GM19468 (cell line): Measurements from ENCODE around the gene SLC39A6.
"Not testable (repeated sequence)": the region's sequence is repeated elsewhere in the genome, so short reads cannot be mapped to it uniquely, and the experiment has no call there.

Experiments
- ATAC-seq: cut with Tn5 transposase; IDR thresholded peaks from one replicate; pipeline ENCODE4 v1.9.1; 2021; ENCODE audit warnings: mild to moderate bottlenecking, moderate library complexity, moderate number of reproducible peaks; ENCODE audit not compliant: unreplicated experiment; ENCODE audit errors: extremely low read depth

The SLC39A6 gene

GRCh38 chr18:36142751-36143150, 13.6 kb upstream of the SLC39A6 start:
- ATAC-seq, result no peak

GRCh38 chr18:36141576-36141975, 12.4 kb upstream of the SLC39A6 start:
- no peak for ATAC-seq

DNA sequence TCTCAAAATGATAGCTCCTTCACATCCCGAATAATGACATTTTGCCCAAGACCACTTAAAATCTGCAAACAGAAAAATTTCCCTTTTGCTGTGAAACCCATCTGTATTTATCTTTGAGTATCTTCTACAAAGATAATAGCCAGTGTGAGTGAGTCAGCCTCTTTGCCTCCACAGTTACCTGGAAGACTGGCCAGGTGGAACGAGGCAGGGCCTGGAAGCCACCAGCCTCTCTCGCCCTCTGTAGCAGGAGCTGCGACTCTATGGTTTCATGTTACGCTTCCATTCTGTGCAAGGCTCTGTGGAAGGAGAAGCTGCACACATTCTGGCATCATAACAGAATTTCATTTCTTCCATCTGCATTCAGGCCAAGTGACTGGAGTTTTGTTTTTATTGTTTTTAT, 10.1 kb upstream of the SLC39A6 start:
- ATAC-seq, result no peak

DNA sequence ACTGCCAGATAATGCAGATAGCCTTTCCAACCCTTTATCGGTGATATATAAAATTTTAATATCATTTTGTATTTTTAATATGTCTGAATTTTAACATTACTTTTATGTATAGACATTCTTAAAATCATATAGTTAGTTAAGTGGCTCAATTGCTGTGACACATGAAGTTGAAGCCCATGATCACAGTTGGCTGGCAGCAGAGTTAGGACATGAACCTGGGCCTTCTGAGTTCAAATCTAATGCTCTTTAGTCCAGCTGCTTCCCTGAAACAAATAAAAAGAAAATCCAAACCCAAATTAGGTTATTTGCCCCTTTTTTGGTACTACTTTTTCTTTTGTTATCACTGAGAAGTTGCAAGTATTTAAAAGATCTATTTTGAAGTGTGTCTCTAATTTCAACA, 6.1 kb upstream of the SLC39A6 start:
- no peak for ATAC-seq

- no peak for ATAC-seq
Measured at GRCh38 chr18:36132756-36133155, 3.6 kb upstream of the SLC39A6 start.

- no peak for ATAC-seq
Measured at GRCh38 chr18:36131692-36132483, 2.7 kb upstream of the SLC39A6 start.

DNA sequence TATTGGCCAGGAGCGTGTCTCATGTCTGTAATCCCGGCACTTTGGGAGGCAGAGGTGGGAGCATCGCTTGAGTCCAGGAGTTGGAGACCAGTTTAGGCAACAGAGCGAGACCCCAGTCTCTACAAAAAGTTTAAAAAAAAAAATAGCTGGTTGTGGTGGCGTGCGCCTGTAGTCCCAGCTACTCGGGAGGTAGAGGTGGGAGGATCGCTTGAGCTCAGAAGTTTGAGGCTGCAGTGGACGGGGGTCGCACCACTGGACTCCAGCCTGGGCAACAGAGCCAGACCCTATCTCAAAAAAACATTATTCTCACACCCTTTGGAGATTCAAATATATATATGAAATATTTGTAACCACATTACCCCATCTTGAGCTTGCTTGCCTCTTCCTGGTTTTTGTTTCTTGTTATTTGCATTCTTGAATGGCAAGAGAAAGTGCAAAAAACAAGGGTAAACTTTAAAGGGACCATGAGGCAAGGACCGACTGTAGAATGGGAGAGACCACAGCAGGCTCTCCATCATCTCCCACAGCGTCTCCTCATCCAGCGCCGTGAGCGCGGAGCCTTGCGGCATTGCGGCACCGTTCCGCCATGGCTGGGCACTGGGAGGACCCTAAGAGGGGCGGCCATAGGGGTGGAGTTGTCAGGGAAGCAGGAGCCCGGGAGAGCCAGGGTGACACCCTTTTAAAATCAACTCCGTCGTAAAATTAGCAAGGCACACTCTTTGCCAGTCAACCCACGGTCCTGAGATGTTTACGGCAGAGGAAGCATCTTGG, 1.9 kb upstream of the SLC39A6 start:
- ATAC-seq, result no peak

DNA sequence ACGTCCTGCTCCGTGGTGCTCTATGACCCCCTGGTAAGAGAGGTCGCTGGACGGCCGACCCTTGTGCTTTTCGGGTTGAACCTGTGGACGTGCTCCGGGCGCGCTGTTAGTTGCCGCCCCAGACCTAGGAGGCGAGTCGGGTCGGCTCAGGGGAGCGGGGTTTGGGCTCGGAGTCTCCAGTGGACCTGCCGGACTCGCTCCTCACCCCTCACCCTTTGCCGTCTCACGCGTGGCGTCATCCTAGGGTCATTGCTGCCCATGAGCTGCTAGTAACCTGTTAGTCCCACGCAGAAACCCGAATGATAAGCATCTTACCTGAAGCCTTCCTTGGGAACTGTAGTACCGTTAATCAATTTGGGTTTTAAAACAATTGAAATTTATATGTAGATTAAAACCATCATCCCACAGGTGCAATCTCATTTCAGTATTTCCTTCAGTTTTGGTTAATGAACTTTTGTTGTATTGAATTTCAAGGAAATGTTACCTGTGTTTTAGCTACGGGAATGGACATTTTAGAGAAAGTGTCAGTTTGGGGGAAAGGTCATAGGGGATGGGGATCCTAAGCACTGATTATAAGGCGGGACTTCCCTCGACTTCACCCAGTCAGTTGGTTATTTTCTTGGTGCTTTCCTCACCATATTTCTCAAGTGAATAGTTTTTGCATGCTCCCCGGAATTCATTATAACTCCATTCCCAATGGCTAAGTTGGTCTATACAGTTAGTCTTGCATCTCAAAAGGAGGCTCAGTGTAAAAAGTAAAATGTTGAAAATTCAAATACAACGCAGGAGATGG, 1.1 kb upstream of the SLC39A6 start:
- ATAC-seq, result no peak

GRCh38 chr18:36128907-36129299, 237 bp downstream of the SLC39A6 start:
- ATAC-seq, result no peak

GRCh38 chr18:36128530-36128870, 640 bp downstream of the SLC39A6 start:
- no peak for ATAC-seq

DNA sequence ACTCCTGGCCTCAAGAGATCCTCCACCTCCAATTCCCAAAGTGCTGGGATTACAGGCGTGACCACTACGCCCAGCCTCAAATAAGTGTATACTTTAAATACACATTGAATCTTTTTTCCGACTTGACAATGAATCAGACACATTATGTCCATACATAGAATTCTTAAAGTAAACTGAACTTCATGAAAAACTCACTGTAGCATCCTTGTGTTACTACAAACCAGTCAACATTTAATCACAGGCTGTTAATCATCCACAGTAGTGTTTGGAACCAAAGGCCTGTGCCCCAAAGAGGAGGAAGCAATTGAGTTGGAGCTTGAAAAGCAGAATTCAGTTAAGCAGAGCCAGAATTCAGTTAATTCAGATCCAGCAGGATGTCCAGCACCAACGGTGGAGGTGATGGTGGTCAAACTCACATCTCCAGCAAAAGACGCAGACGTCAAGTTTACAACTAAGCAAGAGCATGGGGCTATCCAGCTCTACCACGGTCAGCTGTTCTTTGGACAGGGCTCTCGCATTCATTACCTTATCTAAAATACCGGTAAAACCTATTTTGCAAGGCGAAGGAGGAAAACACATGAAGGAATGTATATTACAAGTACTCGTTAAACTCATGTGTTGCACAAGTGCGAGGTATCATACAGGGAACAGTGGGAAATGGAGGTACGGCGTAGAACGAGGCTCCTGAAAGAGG, 1.2 kb downstream of the SLC39A6 start:
- ATAC-seq, result no peak

- no peak for ATAC-seq
Measured at GRCh38 chr18:36126668-36127067, 2.5 kb downstream of the SLC39A6 start.

GRCh38 chr18:36124841-36125240, 4.3 kb downstream of the SLC39A6 start:
- ATAC-seq, result no peak

DNA sequence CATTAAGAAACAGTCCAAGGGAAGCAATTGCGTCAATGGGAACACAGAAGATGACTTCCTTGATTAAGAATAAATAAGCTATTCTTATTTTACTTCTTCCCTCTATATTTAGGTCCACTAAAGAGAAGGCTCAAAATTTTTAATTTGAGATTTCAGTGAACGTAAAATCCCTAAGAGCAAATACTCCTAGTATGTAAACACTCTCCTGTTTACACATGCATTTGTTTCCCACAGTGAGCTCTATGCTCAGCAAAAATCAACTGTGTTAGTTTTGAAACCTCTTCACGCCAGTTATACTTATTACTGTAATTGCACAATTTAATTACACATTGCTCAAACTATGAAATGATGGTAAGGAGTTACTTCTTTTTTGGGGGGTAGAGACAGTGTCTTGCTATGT, 8.8 kb downstream of the SLC39A6 start:
- ATAC-seq, result no peak

DNA sequence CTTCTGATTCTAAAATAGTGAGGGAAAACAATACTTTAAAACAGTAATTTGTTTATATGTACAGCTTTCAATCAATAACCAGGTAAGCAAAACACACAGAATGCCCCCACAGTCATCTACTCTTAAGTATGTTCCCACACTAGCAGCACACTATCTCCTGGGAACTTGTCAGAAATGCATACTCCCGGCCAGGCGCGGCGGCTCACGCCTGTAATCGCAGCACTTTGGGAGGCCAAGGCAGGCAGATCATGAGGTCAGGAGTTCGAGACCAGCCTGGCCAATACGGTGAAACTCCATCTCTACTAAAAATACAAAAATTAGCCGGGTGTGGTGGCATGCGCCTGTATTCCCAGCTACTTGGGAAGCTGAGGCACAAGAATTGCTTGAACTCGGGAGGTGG, 12.4 kb downstream of the SLC39A6 start:
- ATAC-seq, result not testable (repeated sequence)

DNA sequence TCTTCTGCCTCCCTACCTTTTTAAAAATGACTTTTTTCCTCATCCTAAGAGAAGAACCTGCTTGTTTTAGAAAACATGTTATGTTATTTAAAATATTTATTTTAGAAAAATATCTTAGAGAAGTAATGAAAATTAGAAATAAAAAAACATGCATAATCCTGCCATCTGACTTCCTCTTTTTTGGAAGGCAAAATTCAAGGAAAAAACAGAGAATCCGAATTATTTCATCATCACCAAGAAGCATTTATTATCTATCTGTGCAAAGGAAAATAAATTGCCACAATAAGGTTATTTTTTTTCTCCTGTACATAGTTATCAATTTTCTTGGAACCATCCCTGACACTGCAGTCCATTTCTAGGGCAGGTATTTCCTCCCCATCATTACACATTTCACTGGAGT, 14.4 kb downstream of the SLC39A6 start:
- ATAC-seq, result no peak

GRCh38 chr18:36114251-36114650, 14.9 kb downstream of the SLC39A6 start:
- ATAC-seq, result no peak

- no peak for ATAC-seq
Measured at GRCh38 chr18:36112302-36112701, 16.8 kb downstream of the SLC39A6 start.

GRCh38 chr18:36109737-36110136, 19.4 kb downstream of the SLC39A6 start:
- ATAC-seq, result no peak

- no peak for ATAC-seq
Measured at GRCh38 chr18:36108601-36109000, 20.5 kb downstream of the SLC39A6 start.
